ENCODE measurements around the gene CSK. TPM values are rescaled to one million over a fixed set of nuclear protein-coding genes. Genes with fewer than 3 reads are reported as not detected.

Gene CSK
- total and polyA plus RNA-seq, 2 donors: 39.2 to 94.4 TPM

GRCh38 chr15:74776821-74777768 lies 4.8 kb upstream of the CSK start:
- Histone ChIP-seq H3K4me3 (ENCODE audit: low read length in 2 of 2) (peak overlapping the region; percentile 15 to 16), H3K9me3 (ENCODE audit: control insufficient read depth in 2 of 2, insufficient read depth in 1 of 2, low read length in 1 of 2) (no peaks in the 10 kb centered on the region), H3K36me3 (ENCODE audit: control insufficient read depth in 2 of 2, insufficient read depth in 2 of 2, low read length in 1 of 2) (no peaks in the 10 kb centered on the region), H3K27me3 (ENCODE audit: control insufficient read depth in 2 of 2, insufficient read depth in 1 of 2, low read length in 1 of 2) (no peaks in the 10 kb centered on the region), H3K4me1 (ENCODE audit: control insufficient read depth in 2 of 2, insufficient read depth in 2 of 2, low read length in 2 of 2) (peaks cover 41 to 76% of the 10 kb centered on the region in 2 donors), H3K27ac (ENCODE audit: low read depth in 1 of 2, low read length in 1 of 2) (peak overlapping the region; percentile 89 to 93)
- WGBS: 14% methylated on average over 13 of the region's 13 CpGs
- peak in 3 of 9 donors; percentile 51 to 82 (median 60) for DNase-seq (ENCODE audit: low read depth in 6 of 9, low spot score in 9 of 9)

GRCh38 chr15:74777769-74778598 lies 3.9 kb upstream of the CSK start:
- peak overlapping the region; percentile 89 to 93 for H3K27ac ChIP-seq (ENCODE audit: low read depth in 1 of 2, low read length in 1 of 2)
- no peak for DNase-seq (ENCODE audit: low read depth in 6 of 9, low spot score in 9 of 9)
- peak overlapping the region in 1 of 2 donors; percentile 16 for H3K4me3 ChIP-seq (ENCODE audit: low read length in 2 of 2)
- 83% methylated on average over 6 of the region's 6 CpGs for WGBS
- no peaks in the 10 kb centered on the region for H3K36me3 ChIP-seq (ENCODE audit: control insufficient read depth in 2 of 2, insufficient read depth in 2 of 2, low read length in 1 of 2)
- no peaks in the 10 kb centered on the region for H3K9me3 ChIP-seq (ENCODE audit: control insufficient read depth in 2 of 2, insufficient read depth in 1 of 2, low read length in 1 of 2)
- H3K27me3 ChIP-seq (ENCODE audit: control insufficient read depth in 2 of 2, insufficient read depth in 1 of 2, low read length in 1 of 2): no peaks in the 10 kb centered on the region
- H3K4me1 ChIP-seq (ENCODE audit: control insufficient read depth in 2 of 2, insufficient read depth in 2 of 2, low read length in 2 of 2): peaks cover 41 to 80% of the 10 kb centered on the region in 2 donors

GRCh38 chr15:74778599-74778970 lies 3.3 kb upstream of the CSK start:
- Histone ChIP-seq H3K4me1 (ENCODE audit: control insufficient read depth in 2 of 2, insufficient read depth in 2 of 2, low read length in 2 of 2) (peaks cover 41 to 82% of the 10 kb centered on the region in 2 donors), H3K27ac (ENCODE audit: low read depth in 1 of 2, low read length in 1 of 2) (peak overlapping the region; percentile 8 to 89)
- WGBS: 98% methylated on average over 5 of the region's 5 CpGs

GRCh38 chr15:74779162-74779648 lies 2.7 kb upstream of the CSK start:
- Histone ChIP-seq H3K27me3 (ENCODE audit: control insufficient read depth in 2 of 2, insufficient read depth in 1 of 2, low read length in 1 of 2) (no peaks in the 10 kb centered on the region), H3K9me3 (ENCODE audit: control insufficient read depth in 2 of 2, insufficient read depth in 1 of 2, low read length in 1 of 2) (no peaks in the 10 kb centered on the region), H3K36me3 (ENCODE audit: control insufficient read depth in 2 of 2, insufficient read depth in 2 of 2, low read length in 1 of 2) (no peaks in the 10 kb centered on the region), H3K4me3 (ENCODE audit: low read length in 2 of 2) (no peak overlapping the region), H3K4me1 (ENCODE audit: control insufficient read depth in 2 of 2, insufficient read depth in 2 of 2, low read length in 2 of 2) (peaks cover 47 to 84% of the 10 kb centered on the region in 2 donors), H3K27ac (ENCODE audit: low read depth in 1 of 2, low read length in 1 of 2) (peak overlapping the region; percentile 25 to 78)
- WGBS: 89% methylated on average over 7 of the region's 7 CpGs
- no peak for DNase-seq (ENCODE audit: low read depth in 6 of 9, low spot score in 9 of 9)

More at GRCh38 chr15:74778599-74778970, 3.3 kb upstream of the CSK start:
- Histone ChIP-seq H3K9me3 (ENCODE audit: control insufficient read depth in 2 of 2, insufficient read depth in 1 of 2, low read length in 1 of 2) (no peaks in the 10 kb centered on the region), H3K4me3 (ENCODE audit: low read length in 2 of 2) (no peak overlapping the region), H3K36me3 (ENCODE audit: control insufficient read depth in 2 of 2, insufficient read depth in 2 of 2, low read length in 1 of 2) (no peaks in the 10 kb centered on the region), H3K27me3 (ENCODE audit: control insufficient read depth in 2 of 2, insufficient read depth in 1 of 2, low read length in 1 of 2) (no peaks in the 10 kb centered on the region)
- no peak for DNase-seq (ENCODE audit: low read depth in 6 of 9, low spot score in 9 of 9)

GRCh38 chr15:74780523-74781430 lies 1.1 kb upstream of the CSK start:
- Histone ChIP-seq H3K27ac (ENCODE audit: low read depth in 1 of 2, low read length in 1 of 2) (peak overlapping the region; percentile 93 to 96), H3K27me3 (ENCODE audit: control insufficient read depth in 2 of 2, insufficient read depth in 1 of 2, low read length in 1 of 2) (no peaks in the 10 kb centered on the region), H3K36me3 (ENCODE audit: control insufficient read depth in 2 of 2, insufficient read depth in 2 of 2, low read length in 1 of 2) (peaks cover 7 to 14% of the 10 kb centered on the region in 2 donors), H3K4me3 (ENCODE audit: low read length in 2 of 2) (peak overlapping the region; percentile 51 to 99), H3K4me1 (ENCODE audit: control insufficient read depth in 2 of 2, insufficient read depth in 2 of 2, low read length in 2 of 2) (peaks cover 63 to 90% of the 10 kb centered on the region in 2 donors), H3K9me3 (ENCODE audit: control insufficient read depth in 2 of 2, insufficient read depth in 1 of 2, low read length in 1 of 2) (no peaks in the 10 kb centered on the region)
- 43% methylated on average over 16 of the region's 16 CpGs for WGBS
- peak in 2 of 9 donors; percentile 63 to 75 for DNase-seq (ENCODE audit: low read depth in 6 of 9, low spot score in 9 of 9)

- WGBS: under 1% methylated on average over 72 of the region's 72 CpGs
- H3K27me3 ChIP-seq (ENCODE audit: control insufficient read depth in 2 of 2, insufficient read depth in 1 of 2, low read length in 1 of 2): no peaks in the 10 kb centered on the region
- H3K4me1 ChIP-seq (ENCODE audit: control insufficient read depth in 2 of 2, insufficient read depth in 2 of 2, low read length in 2 of 2): peaks cover 68 to 92% of the 10 kb centered on the region in 2 donors
- H3K9me3 ChIP-seq (ENCODE audit: control insufficient read depth in 2 of 2, insufficient read depth in 1 of 2, low read length in 1 of 2): no peaks in the 10 kb centered on the region
- H3K36me3 ChIP-seq (ENCODE audit: control insufficient read depth in 2 of 2, insufficient read depth in 2 of 2, low read length in 1 of 2): peaks cover 7 to 27% of the 10 kb centered on the region in 2 donors
- peak in 1 of 9 donors; percentile 73 for DNase-seq (ENCODE audit: low read depth in 6 of 9, low spot score in 9 of 9)
- H3K4me3 ChIP-seq (ENCODE audit: low read length in 2 of 2): peak overlapping the region; percentile 98 to 99
- peak overlapping the region; percentile 96 to 99 for H3K27ac ChIP-seq (ENCODE audit: low read depth in 1 of 2, low read length in 1 of 2)
These were observed 585 bp downstream of the CSK start for GRCh38 chr15:74782259-74783071.

- H3K27ac ChIP-seq (ENCODE audit: low read depth in 1 of 2, low read length in 1 of 2): peak overlapping the region; percentile 91 to 99
- WGBS: 2% methylated on average over 13 of the region's 13 CpGs
- no peaks in the 10 kb centered on the region for H3K27me3 ChIP-seq (ENCODE audit: control insufficient read depth in 2 of 2, insufficient read depth in 1 of 2, low read length in 1 of 2)
- peaks cover 7 to 31% of the 10 kb centered on the region in 2 donors for H3K36me3 ChIP-seq (ENCODE audit: control insufficient read depth in 2 of 2, insufficient read depth in 2 of 2, low read length in 1 of 2)
- DNase-seq (ENCODE audit: low read depth in 6 of 9, low spot score in 9 of 9): peak in 1 of 9 donors; percentile 64
- peak overlapping the region; percentile 98 to 99 for H3K4me3 ChIP-seq (ENCODE audit: low read length in 2 of 2)
- H3K4me1 ChIP-seq (ENCODE audit: control insufficient read depth in 2 of 2, insufficient read depth in 2 of 2, low read length in 2 of 2): peaks cover 64 to 92% of the 10 kb centered on the region in 2 donors
- peaks cover 0 to 3% of the 10 kb centered on the region in 2 donors for H3K9me3 ChIP-seq (ENCODE audit: control insufficient read depth in 2 of 2, insufficient read depth in 1 of 2, low read length in 1 of 2)
These were observed 1.4 kb downstream of the CSK start for GRCh38 chr15:74783072-74783807.

Data from thymus (tissue), 11 donors.